ENCODE data around the gene GFER.

GFER gene

GRCh38 chr16:1991948-1992703, 8.1 kb downstream of the GFER start:
- DNase-seq: peak; percentile 99

- DNase-seq: no peak
Observed at GRCh38 chr16:1992704-1993317, 8.8 kb downstream of the GFER start.

- peak; percentile 70 for DNase-seq
Observed at GRCh38 chr16:1993731-1994131, 9.7 kb downstream of the GFER start.

GRCh38 chr16:1997494-1998359, 13.7 kb downstream of the GFER start:
- DNase-seq: no peak

- no peak for DNase-seq
Observed at GRCh38 chr16:1998360-1998835, 14.4 kb downstream of the GFER start.

- DNase-seq: no peak
Observed at GRCh38 chr16:1998852-1999801, 15.1 kb downstream of the GFER start.

GRCh38 chr16:1999866-2000514, 16.0 kb downstream of the GFER start:
- no peak for DNase-seq

GRCh38 chr16:2001035-2001434, 17.0 kb downstream of the GFER start:
- DNase-seq: no peak

- DNase-seq: no peak
Observed at GRCh38 chr16:2001456-2002355, 17.7 kb downstream of the GFER start.

GRCh38 chr16:2002406-2003230, 18.6 kb downstream of the GFER start:
- DNase-seq: no peak

GRCh38 chr16:2003231-2003826, 19.3 kb downstream of the GFER start:
- no peak for DNase-seq

GRCh38 chr16:2003827-2004641, 20.0 kb downstream of the GFER start:
- peak; percentile 96 for DNase-seq

- DNase-seq: no peak
Observed at GRCh38 chr16:2004795-2005517, 21.0 kb downstream of the GFER start.

- no peak for DNase-seq
Observed at GRCh38 chr16:2005646-2006045, 21.7 kb downstream of the GFER start.

GRCh38 chr16:2006317-2006716, 22.3 kb downstream of the GFER start:
- no peak for DNase-seq

GRCh38 chr16:2007081-2007836, 23.3 kb downstream of the GFER start:
- DNase-seq: no peak

- peak; percentile 73 for DNase-seq
Observed at GRCh38 chr16:2008009-2008526, 24.1 kb downstream of the GFER start.
